HG02763 (cell line): ENCODE data around the gene VAV2.

Experiments used
- ATAC-seq: cut with Tn5 transposase; IDR thresholded peaks from one replicate; pipeline ENCODE4 v1.9.1; 2021; ENCODE audit warnings: mild to moderate bottlenecking, moderate library complexity; ENCODE audit not compliant: unreplicated experiment

The VAV2 gene

GRCh38 chr9:133737774-133738639 is 254.1 kb downstream of the VAV2 start, which contains the start of gene SARDH:
SARDH (minus strand) TSS chr9:133738352; CDS start chr9:133734173, 4,179 bp downstream.
- ATAC-seq: no peak

- ATAC-seq: no peak
Observed at GRCh38 chr9:133737071-133737773, 254.9 kb downstream of the VAV2 start.

GRCh38 chr9:133735931-133736330 is 256.2 kb downstream of the VAV2 start:
- ATAC-seq: no peak

GRCh38 chr9:133735415-133735775 is 256.7 kb downstream of the VAV2 start:
- ATAC-seq: no peak

- ATAC-seq: no peak
Observed at GRCh38 chr9:133734590-133735414, 257.3 kb downstream of the VAV2 start.

GRCh38 chr9:133733796-133734533 is 258.2 kb downstream of the VAV2 start:
- no peak for ATAC-seq

GRCh38 chr9:133733421-133733795 is 258.7 kb downstream of the VAV2 start:
- ATAC-seq: no peak

- no peak for ATAC-seq
Observed at GRCh38 chr9:133732639-133733408, 259.3 kb downstream of the VAV2 start.

GRCh38 chr9:133731876-133732638 is 260.1 kb downstream of the VAV2 start:
- ATAC-seq: no peak

GRCh38 chr9:133730994-133731715 is 261.0 kb downstream of the VAV2 start:
- ATAC-seq: no peak

GRCh38 chr9:133729617-133730281 is 262.4 kb downstream of the VAV2 start:
- no peak for ATAC-seq

- ATAC-seq: no peak
Observed at GRCh38 chr9:133728856-133729616, 263.1 kb downstream of the VAV2 start.

- ATAC-seq: no peak
Observed at GRCh38 chr9:133727876-133728441, 264.2 kb downstream of the VAV2 start.

- no peak for ATAC-seq
Observed at GRCh38 chr9:133727277-133727875, 264.7 kb downstream of the VAV2 start.

GRCh38 chr9:133726401-133727276 is 265.5 kb downstream of the VAV2 start:
- no peak for ATAC-seq
